Esophagus muscularis mucosa (tissue), 4 donors: ENCODE measurements around the gene HID1. TPM values are rescaled to one million over a fixed set of nuclear protein-coding genes. Genes with fewer than 3 reads are reported as not detected.

Experiments used
- DNase-seq: peaks from one replicate; pipeline ENCODE4 v3.0.0-alpha.2; 2017; ENCODE audit errors: extremely low spot score
- H3K27ac ChIP-seq, 4 donors: fragments of 200-600 bp; sonication (generic); replicated peaks in 1 of 4; 1 replicate in 3 of 4; 2 replicates in 1 of 4; pipeline ENCODE4 v1.5.1; 2016 to 2019; ENCODE audit warnings: mild to moderate bottlenecking in 1 of 4
- H3K27me3 ChIP-seq, 4 donors: fragments of 200-600 bp; sonication (generic); one replicate each; pipeline versions ENCODE4 v1.5.1 to v1.6.0; 2016 to 2019
- H3K36me3 ChIP-seq, 4 donors: fragments of 200-600 bp; sonication (generic); one replicate each; pipeline ENCODE4 v1.5.1; 2016 to 2019
- H3K4me1 ChIP-seq, 4 donors: fragments of 200-600 bp; sonication (generic); one replicate each; pipeline ENCODE4 v1.5.1; 2016 to 2019
- H3K4me3 ChIP-seq, 4 donors: fragments of 200-600 bp; sonication (generic); 1 replicate in 2 of 4; 2 replicates in 2 of 4; pipeline ENCODE4 v1.5.1; 2016 to 2019; ENCODE audit warnings: mild to moderate bottlenecking in 4 of 4, moderate library complexity in 1 of 4
- H3K9me3 ChIP-seq, 4 donors: fragments of 200-600 bp; sonication (generic); 1 replicate in 3 of 4; 2 replicates in 1 of 4; pipeline ENCODE4 v1.5.1; 2016 to 2019
- CTCF ChIP-seq, 3 experiments: fragments of 200-600 bp in 2 of 3; fragments of 450-650 bp in 1 of 3; sonication (generic) in 2 of 3; IDR thresholded peaks; one replicate each; pipeline ENCODE4 v1.5.1; 2017 to 2019; ENCODE audit warnings: antibody characterized with exemption in 3 of 3, mild to moderate bottlenecking in 2 of 3, moderate library complexity in 1 of 3
- EP300 ChIP-seq: sonication (generic); formaldehyde crosslinking; IDR thresholded peaks from one replicate; pipeline ENCODE4 v1.6.1; 2017; ENCODE audit warnings: antibody characterized with exemption
- POLR2A ChIP-seq: fragments of 450-650 bp; IDR thresholded peaks from one replicate; pipeline ENCODE4 v1.6.1; 2017; ENCODE audit warnings: antibody characterized with exemption, moderate library complexity, mild to moderate bottlenecking, low read depth
- POLR2AphosphoS5 ChIP-seq, 2 donors: sonication (generic); formaldehyde crosslinking; IDR thresholded peaks; one replicate each; pipeline ENCODE4 v1.6.1; 2017; ENCODE audit warnings: antibody characterized with exemption in 2 of 2
- WGBS: methylation state at CpG from one replicate; pipeline ENCODE4 v1.1.5; 2018; 5-methylcytosine and 5-hydroxymethylcytosine counted together
- intact Hi-C: fragments of 100-400 bp; cut with DNase I; formaldehyde crosslinking; loops from one replicate; pipeline ENCODE4 v1.15.1; 2023
- total RNA-seq, 4 donors: library from RNA; depleted of rRNA; stranded (reverse); fragments of >200 nt; gene quantifications; one replicate each; pipeline versions ENCODE4 v1.1.0 to v1.2.1, GENCODE V29; 2016

The HID1 gene
- total RNA-seq, 4 donors from 2014 or later: 4.5 to 17.1 (median 10.9) TPM

DNA sequence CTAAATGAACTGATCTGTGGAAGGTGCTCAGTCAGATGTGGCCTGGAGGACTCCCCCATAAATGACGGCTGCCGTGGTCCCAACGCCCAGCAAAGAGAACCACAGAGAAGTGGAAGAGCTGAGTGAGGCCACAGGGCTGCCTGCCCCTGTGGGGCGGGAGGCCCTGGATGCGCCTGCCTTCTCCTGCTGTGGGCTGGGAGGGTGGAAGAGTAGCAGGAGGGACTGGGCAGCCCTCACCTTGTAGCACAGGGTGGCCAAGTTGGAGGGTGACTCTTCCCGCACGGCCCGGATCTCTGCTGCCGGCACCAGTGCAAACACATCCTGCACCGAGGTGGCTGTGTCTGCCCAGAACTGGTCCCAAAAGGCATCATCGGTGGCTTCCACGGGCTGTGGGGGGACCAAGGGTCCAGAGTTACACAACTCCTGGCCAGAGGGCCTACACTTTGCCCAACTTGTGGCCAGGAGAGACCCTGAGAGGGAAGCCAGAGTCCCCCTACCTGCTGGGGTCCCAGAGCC lies 8.3 kb downstream of the HID1 start:
- Histone ChIP-seq H3K27me3 (no peaks in the 10 kb centered on the region), H3K9me3 (no peaks in the 10 kb centered on the region), H3K4me1 (peaks cover 0 to 8% (median 5%) of the 10 kb centered on the region in 4 donors), H3K4me3 (no peak overlapping the region), H3K36me3 (peaks cover 0 to 8% (median 0%) of the 10 kb centered on the region in 4 donors), H3K27ac (no peak overlapping the region)
- intact Hi-C loops: loop anchor here (5.0 kb wide), 1 partner anchor 48 kb away; the partner anchor contains the start of gene MRPL58
- TF ChIP-seq POLR2A: no peak
- no peak for TF ChIP-seq CTCF (IDR thresholded peaks at IDR 0.05)
- TF ChIP-seq POLR2AphosphoS5 (IDR thresholded peaks at IDR 0.05): no peak
- TF ChIP-seq EP300: no peak
- 86% methylated on average over 12 of the region's 12 CpGs for WGBS
- no peak for DNase-seq

GRCh38 chr17:74963656-74964055 lies 8.9 kb downstream of the HID1 start:
- WGBS: no CpG with 5 or more reads among the region's 12 CpGs
- intact Hi-C loops: loop anchor here (5.0 kb wide), 1 partner anchor 49 kb away; the partner anchor contains the start of gene MRPL58

GRCh38 chr17:74962622-74963394 lies 9.8 kb downstream of the HID1 start:
- Histone ChIP-seq H3K4me3 (no peak overlapping the region), H3K9me3 (no peaks in the 10 kb centered on the region), H3K4me1 (peaks cover 0 to 8% (median 4%) of the 10 kb centered on the region in 4 donors), H3K36me3 (peaks cover 0 to 8% (median 0%) of the 10 kb centered on the region in 4 donors), H3K27ac (no peak overlapping the region), H3K27me3 (peaks cover 0 to 7% (median 0%) of the 10 kb centered on the region in 4 donors)
- TF ChIP-seq POLR2A (no peak), CTCF (IDR thresholded peaks at IDR 0.05) (no peak), EP300 (no peak), POLR2AphosphoS5 (IDR thresholded peaks at IDR 0.05) (no peak)
- DNase-seq: no peak
- WGBS: 82% methylated on average over 10 of the region's 18 CpGs
- intact Hi-C loops: loop anchor here (5.0 kb wide), 1 partner anchor 49 kb away; the partner anchor contains the start of gene MRPL58

More at GRCh38 chr17:74963656-74964055, 8.9 kb downstream of the HID1 start:
- no peak for DNase-seq
- TF ChIP-seq EP300 (no peak), CTCF (IDR thresholded peaks at IDR 0.05) (no peak), POLR2A (no peak), POLR2AphosphoS5 (IDR thresholded peaks at IDR 0.05) (no peak)
- H3K36me3 ChIP-seq: peaks cover 0 to 8% (median 0%) of the 10 kb centered on the region in 4 donors
- H3K4me1 ChIP-seq: peaks cover 0 to 8% (median 4%) of the 10 kb centered on the region in 4 donors
- H3K9me3 ChIP-seq: no peaks in the 10 kb centered on the region
- H3K27me3 ChIP-seq: peaks cover 0 to under 1% (median 0%) of the 10 kb centered on the region in 4 donors
- no peak overlapping the region for H3K4me3 ChIP-seq
- H3K27ac ChIP-seq: no peak overlapping the region

GRCh38 chr17:74961657-74962350 lies 10.8 kb downstream of the HID1 start:
- peaks cover 0 to 7% (median 0%) of the 10 kb centered on the region in 4 donors for H3K27me3 ChIP-seq
- peak overlapping the region in 1 of 4 donors; percentile 14 for H3K27ac ChIP-seq
- H3K4me3 ChIP-seq: no peak overlapping the region
- TF ChIP-seq POLR2AphosphoS5 (IDR thresholded peaks at IDR 0.05) (peak in 1 of 2 donors; percentile 69), EP300 (no peak), CTCF (IDR thresholded peaks at IDR 0.05) (peak; percentile 75 to 80 (median 79)), POLR2A (no peak)
- peaks cover 0 to 8% (median 4%) of the 10 kb centered on the region in 4 donors for H3K4me1 ChIP-seq
- intact Hi-C loops: loop anchor here (5.0 kb wide), 1 partner anchor 50 kb away; the partner anchor contains the start of gene MRPL58
- 53% methylated on average over 20 of the region's 23 CpGs for WGBS
- no peaks in the 10 kb centered on the region for H3K9me3 ChIP-seq
- H3K36me3 ChIP-seq: peaks cover 0 to 8% (median 0%) of the 10 kb centered on the region in 4 donors
- peak; percentile 97 for DNase-seq
